ENCODE measurements around the gene RERE.

GRCh38 chr1:8313231-8313630 is 504.2 kb downstream of the RERE start:
- TF ChIP-seq POLR2A (IDR thresholded peaks at IDR 0.05) = no peak
- TF ChIP-seq CTCF (IDR thresholded peaks at IDR 0.05) = no peak

All from thyroid gland (tissue), 4 donors.